Activated CD4-positive, alpha-beta T cell treated with anti-CD3 and anti-CD28 coated beads, Interleukin-2, Interleukin-4, amounts not matched to agents 100 ng/mL and 50 ng/mL, durations not matched to agents 16 hours and 8 hours (primary cell): ENCODE measurements around the gene KAT2B.
A peak's percentile ranks its signal among the peaks of the same experiment; 100 is the strongest.
"Not testable (repeated sequence)": the region's sequence is repeated elsewhere in the genome, so short reads cannot be mapped to it uniquely, and the experiment has no call there.

ENCODE experiments used
- DNase-seq: peaks from one replicate; pipeline ENCODE4 v3.0.0-alpha.2; 2020; ENCODE audit warnings: low spot score

KAT2B gene

DNA sequence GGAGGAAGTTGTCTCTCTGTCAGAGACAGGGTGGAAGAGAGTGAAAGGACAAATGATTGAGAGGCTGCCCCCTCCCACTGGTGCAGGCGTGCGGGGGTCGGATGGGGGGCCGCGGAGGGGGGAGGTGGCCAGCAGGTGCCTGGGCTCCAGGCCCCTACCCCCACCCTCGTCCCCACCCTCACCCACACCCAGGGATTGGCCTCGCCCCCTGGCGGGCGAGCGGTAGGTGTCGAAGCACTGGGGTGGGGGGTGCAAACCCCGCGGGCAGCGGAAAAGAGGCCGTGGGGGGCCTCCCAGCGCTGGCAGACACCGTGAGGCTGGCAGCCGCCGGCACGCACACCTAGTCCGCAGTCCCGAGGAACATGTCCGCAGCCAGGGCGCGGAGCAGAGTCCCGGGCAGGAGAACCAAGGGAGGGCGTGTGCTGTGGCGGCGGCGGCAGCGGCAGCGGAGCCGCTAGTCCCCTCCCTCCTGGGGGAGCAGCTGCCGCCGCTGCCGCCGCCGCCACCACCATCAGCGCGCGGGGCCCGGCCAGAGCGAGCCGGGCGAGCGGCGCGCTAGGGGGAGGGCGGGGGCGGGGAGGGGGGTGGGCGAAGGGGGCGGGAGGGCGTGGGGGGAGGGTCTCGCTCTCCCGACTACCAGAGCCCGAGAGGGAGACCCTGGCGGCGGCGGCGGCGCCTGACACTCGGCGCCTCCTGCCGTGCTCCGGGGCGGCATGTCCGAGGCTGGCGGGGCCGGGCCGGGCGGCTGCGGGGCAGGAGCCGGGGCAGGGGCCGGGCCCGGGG is at the start of gene KAT2B:
TSS of gene KAT2B (plus strand) at position 682 of the 783 bp plus-strand sequence. CDS start at position 714, 32 bp downstream.
- DNase-seq, result peak; percentile 74

DNA sequence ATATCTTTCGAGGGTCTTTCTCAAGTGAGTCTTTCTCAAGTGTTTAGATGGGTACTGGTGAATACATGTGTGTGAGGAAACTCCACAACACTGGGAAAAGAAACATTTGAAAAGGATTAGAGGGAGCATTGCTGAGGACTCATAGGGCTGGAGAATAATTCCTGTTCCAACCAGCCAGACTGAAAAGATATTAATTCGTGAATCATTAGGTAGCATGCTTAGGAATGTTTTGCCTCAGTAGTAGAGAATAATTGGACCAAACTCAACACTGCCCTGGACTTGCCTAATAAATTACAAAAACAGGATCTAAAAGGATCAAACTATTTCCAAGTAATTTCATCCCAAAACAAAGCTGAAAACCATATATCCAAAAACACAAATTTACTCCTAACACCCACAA is 45.5 kb upstream of the KAT2B start:
- DNase-seq, result no peak

DNA sequence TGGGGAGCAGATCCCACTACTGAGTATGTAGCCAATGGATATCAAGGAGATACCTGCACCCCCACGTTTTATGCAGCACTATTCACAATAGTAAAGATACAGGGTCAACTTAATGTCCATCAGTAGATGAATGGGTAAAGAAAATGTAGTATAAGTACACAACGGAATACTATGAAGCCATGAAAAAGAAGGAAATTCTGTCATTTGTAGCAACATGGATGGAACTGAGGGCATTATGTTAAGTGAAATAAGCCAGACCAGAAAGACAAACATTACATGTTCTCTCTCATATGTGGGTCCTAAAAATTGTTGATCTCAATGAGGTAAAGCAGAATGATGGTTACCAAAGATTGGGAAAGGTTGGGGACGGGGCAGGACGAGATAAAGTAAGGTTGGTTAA is 42.7 kb upstream of the KAT2B start:
- DNase-seq, result no peak

DNA sequence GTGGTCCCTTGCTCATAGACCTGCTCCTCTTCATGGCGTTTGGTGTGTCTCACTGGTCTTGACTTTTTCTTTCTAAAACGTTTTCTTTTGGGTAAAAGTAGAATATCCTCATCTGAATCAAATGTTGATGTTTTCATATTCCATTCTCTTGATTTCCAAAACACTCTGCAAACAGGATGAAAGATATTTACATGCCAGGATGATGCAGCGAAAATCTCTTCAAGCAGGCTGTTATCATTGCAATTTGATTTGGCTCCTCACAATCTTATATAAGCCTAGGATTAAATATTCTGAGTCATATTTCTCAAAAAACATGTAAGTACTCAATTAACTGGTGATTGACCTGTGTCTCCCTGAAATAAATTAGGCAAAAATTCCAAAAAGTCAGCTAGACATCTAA is 38.3 kb upstream of the KAT2B start:
- DNase-seq, result no peak

DNA sequence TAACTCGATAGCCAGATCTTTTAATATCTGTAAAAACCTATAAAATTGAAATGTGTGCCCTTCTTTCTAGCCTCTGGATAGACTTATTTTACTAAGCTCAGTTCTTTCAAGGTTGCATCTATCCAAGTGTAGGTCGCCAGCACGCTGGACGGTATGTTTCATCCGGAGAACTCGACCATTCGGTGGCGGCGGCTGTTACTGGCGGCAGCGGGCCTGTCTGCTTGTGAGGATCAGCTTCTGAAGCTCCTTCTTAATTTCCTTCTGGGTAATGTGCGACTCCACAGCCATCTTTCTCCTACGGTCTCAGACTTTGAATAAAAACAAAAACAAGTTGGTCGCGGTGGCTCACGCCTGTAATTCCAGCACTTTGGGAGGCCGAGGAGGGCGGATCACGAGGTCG is 32.3 kb upstream of the KAT2B start:
- no peak for DNase-seq

DNA sequence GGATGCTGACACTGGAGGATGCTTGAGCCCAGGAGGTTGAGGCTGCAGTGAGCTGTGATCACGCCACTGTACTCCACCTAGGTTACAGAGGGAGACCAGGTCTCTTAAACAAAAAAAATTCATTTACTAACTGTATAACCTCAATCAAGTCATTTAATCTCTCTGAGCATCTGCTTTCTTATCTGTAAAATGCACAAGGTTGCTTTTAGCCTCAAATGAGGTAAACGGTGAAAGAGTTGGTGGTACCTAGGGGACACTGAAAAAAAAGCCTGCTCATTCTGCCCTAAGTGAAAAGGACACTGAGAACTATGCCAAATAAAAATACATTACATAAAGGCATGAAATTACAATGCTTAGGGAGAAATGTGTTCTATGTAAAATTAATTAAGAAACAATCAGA is 31.6 kb upstream of the KAT2B start:
- no peak for DNase-seq

DNA sequence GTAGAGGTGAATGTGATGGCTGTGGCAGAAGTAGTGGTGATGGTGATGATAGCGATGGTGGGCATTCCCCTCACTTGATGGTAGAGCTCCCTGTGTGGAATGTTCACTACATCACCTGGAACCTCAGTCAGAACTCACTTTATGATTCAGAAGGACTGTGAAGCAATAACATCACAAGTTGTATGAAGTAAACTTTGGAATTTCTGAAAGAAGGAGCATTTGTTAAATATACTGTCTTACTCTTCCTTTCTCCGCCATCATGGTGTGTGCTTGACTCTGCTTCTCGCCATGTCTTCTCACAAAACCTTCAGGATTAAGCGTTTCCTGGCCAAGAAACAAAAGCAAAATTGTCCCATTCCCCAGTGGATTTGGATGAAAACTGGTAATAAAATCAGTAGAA is 28.1 kb upstream of the KAT2B start, which contains the start of gene PP2D1:
TSS of gene PP2D1 (minus strand) at position 101 of the 400 bp plus-strand sequence. CDS start 192 bp downstream, outside the sequence.
- DNase-seq, result no peak

DNA sequence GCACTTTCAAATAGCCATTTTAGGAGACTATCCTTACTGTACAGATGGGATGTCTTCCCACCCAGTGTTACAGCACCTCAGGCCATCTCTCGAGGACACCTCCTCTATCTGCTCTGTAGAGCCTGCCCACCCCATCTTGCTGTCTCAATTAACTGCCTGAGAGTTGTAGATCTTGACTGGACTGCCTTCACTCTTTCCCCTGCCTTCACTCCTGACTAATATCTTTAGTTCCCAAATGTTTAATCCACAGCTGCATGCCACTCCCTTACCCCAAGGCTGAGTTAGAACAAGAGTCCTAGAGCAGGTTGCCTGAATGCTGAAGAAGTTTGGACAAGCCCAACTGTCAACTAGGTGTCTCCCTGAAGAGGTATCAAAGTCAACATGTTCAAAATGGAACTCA is 26.9 kb upstream of the KAT2B start:
- no peak for DNase-seq

DNA sequence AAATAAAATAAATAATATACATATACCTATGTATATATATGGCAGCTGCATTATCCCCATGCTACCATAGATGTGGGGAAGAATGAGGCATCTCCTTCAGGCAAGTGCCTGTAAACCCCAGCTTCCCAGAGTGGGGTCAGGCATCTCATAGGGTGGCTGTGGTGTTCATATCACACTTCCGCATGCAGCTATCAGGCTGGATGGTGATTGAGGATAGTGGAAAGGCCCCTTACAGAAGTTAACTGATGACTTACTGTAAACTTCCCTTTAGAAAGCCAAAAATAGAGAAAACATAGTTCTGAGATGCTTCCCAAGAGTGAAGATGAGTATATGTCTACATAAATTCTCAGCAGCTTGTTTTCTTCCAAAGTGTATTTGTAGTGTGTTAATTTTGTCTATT is 24.7 kb upstream of the KAT2B start:
- no peak for DNase-seq

DNA sequence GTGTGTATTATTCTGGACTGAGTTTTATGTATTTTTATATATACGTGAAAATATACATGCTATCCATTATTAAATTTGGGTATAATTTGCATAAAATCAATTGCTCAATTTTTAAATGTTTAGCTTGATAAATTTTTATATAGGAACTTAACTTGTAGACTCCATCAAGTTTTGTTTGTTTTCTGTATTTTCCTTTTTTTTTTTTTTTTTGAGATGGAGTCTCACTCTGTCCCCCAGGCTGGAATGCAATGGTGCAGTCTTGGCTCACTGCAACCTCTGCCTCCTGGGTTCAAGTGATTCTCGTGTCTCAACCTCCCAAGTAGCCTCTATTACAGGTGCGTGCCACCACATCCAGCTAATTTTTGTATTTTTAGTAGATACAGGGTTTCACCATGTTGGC is 24.2 kb upstream of the KAT2B start:
- not testable (repeated sequence) for DNase-seq

DNA sequence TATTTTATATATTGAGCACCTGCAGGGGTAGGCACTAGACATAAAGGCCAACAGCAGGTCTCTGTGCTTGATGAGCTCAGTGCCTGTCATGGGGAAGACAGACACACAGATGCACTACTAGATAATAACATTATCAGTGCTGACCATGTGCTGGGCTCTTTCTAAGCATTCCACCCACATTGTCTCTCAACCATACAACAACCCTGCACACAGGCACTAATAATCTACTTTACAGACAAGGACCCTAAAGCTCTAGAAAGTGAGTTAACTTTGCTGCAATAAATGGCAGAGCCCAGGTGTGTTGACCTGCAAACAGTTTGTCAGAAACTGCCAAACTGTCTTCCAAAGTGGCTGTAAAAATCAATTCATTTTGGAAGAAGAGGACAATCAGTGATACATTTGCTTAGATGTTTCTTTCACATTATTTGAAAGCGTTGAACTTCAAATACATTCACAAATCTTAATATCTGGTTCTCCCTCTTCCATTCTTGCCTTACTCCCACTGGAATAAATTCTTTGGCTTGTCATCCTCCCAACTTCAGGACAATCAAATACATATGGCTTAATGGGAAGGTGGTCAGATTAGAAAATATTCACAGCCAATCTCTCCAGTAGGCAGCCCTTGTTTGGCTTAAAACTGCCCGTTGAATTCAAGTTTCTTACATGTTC is 17.2 kb upstream of the KAT2B start:
- no peak for DNase-seq

DNA sequence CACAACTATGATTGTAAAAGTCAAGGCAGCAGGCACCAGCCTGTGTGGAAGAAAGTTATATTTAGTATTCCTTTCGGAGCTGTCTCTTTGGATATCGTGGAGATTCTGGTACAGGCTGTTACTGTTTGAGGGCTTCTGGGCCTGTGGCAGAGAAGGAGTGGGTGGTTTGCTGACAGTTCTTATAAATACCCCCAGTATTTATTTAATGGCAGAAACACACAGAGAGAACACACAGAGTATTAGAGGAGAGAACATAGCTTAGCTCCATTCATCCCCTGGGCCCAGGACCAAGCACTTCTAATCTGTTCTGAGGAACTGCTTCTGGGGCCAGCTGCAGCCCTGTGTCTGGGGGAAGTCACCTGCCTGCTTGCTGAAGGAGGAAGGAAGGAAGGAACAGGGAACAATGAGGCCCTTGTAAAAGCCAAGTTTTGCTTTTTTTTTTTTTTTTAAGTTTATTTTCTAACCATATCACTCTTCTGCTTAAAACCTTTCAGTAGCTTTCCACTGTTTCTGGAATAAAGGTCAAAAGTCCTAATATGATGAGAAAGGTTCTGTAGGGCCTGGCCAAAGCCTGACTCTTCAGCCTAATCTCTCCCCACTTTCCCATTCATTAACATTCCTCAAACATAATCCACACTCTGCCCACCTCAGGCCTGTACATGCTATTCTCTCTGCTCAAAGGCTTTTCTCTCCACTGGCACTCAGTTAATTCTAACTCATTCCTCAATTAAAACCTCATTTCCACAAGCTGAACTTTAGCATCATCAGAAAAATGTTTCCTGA is 16.4 kb upstream of the KAT2B start:
- no peak for DNase-seq

DNA sequence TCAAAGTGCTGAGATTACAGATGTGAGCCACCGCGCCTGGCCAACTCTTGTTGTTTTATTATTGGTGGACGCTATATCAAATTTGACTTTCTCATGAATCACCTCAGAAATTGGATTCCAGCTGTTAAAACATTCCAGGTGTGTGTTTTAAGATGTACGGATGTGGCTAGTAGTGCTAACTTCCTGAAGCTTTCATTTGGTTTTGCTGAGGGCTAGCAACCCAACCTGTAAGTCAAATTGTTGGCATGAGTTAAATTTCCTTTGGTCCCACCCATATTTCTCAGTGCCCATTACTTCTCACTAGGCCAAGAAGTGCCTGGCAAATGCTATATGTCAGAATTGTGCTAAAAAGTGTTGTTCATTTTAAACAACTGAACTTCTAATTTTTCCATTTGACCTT is 13.1 kb upstream of the KAT2B start:
- DNase-seq, result no peak

DNA sequence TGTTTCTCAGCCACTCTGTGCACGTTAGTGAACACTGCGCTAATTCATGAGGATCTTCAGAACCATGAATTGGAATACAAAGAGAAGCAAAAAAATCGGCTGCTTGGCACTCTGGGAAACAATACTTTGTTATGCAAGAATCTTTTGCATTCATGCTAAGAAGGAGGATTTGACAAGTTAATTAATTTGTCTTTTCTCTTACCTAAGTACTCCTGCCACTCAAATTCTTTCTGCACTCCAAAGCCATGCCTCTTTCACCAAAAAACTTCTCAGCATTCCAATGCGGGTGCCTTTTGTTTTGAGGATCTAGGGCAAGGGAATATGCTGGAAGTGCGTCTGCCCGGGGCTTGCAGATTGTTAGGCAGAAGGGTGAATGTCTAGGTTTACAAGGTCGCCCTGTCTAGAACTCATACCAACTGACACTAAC is 11.3 kb upstream of the KAT2B start:
- no peak for DNase-seq

DNA sequence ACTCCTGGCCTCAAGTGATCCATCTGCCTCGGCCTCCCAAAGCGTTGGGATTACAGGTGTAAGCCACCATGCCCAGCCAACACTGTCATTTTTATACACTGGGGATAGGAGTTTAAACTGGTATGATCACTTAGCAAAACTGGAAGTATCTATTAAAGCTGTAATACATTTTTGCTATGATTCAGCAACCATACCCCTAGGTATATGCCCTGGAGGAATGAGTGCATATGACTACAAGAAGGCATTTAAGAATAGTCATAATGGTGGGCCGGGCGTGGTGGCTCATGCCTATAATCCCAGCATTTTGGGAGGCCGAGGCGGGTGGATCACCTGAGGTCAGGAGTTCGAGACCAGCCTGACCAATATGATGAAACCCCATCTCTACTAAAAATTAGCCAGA is 8.3 kb upstream of the KAT2B start:
- DNase-seq, result not testable (repeated sequence)

DNA sequence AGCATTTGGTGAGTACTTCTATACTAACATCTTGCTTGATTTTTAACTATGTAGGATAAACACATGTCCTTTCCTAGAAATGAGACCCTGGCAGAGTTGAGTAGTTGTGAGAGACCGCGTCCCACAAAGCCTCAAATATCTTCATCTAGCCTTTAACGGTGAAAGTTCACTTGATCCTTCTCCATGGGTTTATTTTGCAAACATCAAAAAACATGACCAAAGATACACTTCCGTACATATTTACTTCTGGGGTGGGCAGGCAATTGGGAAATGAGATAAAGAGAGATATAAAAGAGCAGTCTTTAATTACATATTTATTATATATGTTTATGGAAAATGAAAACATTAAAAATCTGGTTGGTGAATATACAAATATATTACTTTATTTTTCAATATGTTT is 5.2 kb upstream of the KAT2B start:
- DNase-seq, result no peak

DNA sequence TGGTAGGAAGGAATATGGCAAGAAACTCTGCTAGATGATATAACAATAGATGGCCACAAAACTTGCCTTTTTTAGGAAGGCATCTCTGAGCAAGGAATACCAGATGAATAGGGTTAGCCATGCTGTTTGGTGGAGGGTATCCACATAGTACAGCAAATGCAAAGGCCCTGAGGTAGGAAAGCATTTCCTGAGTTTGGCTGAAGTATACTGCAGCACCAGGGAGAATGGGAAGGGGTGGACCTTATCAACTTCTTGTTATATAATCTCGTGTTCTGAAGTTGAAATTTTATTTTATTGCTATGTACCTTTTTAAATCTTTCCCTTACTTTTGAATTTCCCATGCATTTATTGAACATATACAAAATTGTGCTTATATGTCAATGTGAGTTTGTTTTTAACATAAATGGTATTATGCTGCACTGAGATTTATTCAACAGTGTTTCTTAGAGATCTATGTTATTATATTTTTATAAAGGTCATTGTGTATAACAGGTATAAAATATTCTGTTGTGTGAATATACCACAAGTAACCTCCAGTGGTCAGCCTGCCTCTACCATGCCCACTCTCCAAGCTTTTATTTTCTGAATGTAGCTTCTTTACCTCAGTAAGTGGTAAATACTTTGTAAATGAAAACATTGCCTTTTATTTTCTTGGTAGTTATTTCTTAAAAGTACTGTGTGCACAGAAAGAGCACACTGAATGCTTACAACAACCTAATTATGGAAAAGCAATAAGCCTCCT is 2.8 kb upstream of the KAT2B start:
- no peak for DNase-seq

DNA sequence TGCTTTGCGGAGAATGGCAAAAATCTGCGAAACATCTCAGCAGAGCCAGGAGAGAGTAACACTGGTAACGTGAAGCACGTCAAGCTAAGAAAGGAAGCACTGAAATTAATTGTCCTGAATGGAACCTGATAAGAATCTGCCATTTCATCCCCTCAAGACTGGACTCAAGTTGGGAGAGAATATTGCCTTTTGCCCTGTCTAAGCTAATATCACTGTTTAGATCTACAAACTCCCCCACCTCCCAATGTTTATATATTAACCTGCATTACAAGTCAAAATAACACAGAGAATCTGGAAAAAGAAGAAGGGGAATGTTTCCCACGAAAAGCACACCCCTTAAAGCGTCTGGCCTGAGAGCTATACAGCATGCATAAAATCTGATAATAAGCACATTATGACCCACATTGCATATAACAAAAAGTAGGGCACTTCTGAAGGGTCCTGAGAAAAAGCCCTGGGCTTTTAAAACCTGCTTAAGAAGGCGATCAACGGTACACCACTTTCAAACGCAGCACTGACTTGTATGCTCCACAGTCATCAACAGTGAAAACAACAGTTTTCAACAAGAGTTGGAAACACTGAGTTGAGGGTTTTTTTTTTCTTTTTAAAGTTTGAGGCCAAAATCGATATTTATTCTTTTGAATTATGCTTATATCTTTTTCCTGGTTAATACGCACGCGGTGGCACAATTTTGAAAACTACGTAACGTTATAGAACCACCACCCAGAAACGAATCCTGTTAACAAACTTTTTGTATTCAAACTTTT is 1.4 kb upstream of the KAT2B start:
- DNase-seq, result no peak

DNA sequence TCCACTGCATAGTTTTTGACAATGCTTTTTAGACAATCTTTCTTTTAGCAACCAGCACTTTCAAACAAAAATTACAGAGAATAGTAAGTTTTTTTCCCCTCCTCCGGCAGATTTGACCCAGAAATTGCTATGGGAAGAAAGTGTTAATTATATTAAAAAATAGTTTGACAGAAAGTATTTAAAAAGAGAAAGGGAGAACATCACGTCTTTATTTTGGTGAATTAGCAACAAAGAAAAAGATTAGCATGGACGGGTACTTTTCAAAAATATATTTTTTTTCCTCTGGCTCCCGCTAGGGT is 831 bp upstream of the KAT2B start:
- DNase-seq, result no peak

DNA sequence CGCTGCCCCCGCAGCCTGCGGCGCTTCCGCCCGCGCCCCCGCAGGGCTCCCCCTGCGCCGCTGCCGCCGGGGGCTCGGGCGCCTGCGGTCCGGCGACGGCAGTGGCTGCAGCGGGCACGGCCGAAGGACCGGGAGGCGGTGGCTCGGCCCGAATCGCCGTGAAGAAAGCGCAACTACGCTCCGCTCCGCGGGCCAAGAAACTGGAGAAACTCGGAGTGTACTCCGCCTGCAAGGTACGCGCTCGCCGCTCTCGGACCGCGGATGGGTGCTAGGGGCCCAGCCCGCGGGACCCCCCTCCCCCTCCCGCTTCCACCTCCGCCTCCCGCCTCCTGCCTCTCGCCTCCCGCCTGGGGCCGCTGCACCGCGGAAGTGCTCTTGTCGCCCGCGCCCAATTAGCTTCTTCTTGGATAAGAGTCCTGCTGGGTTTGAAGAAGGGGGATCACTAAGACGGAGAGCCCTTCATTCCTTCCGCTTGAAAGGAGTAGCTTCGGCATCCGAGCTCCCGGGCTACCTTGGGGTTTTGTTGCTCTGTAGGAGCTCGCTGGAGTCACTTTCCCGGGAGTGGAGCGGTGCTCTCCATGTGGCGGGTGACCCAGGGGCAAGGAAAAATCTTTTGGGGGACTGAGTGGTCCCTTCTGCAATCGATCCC is 426 bp downstream of the KAT2B start:
- DNase-seq, result peak; percentile 78

DNA sequence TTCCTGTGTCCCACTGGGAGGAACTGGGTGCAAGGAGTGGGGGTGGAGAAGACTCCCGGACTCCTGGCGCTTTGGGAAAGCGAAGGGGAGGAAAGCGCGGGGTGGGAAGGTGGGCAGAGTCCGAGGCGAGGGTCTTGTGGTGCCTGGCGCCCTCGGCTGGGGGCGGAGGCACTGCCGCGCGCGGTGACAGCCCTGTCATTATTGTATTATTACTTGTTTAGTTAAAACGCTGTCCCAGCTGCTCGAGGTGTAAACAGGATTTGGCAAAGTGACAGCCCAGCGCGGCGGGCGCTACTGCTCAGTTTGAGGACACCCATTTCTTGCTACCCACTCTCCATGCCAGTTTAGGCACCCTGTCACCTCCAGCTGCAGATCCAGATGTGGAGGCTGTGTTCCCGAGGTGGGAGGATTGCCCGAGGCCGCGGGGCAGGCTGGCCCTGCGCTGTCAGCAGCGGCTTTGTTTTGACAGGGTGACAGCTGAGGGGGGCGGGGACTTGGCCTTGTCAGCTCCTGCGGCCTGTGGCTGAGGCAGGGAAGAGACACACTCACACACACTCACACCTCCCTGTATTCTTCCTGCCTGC is 1.0 kb downstream of the KAT2B start:
- peak; percentile 80 for DNase-seq
